HG02642 (cell line): ENCODE measurements around the gene CERCAM.
"Not testable (repeated sequence)": the region's sequence is repeated elsewhere in the genome, so short reads cannot be mapped to it uniquely, and the experiment has no call there.

Experiments
- ATAC-seq: cut with Tn5 transposase; IDR thresholded peaks from one replicate; pipeline ENCODE4 v1.9.1; 2021; ENCODE audit warnings: mild to moderate bottlenecking; ENCODE audit not compliant: unreplicated experiment, poor library complexity

Gene CERCAM

GRCh38 chr9:128392302-128393144, 28.1 kb upstream of the CERCAM start:
- no peak for ATAC-seq

GRCh38 chr9:128393145-128393775, 27.4 kb upstream of the CERCAM start:
- no peak for ATAC-seq

GRCh38 chr9:128393970-128394369, 26.7 kb upstream of the CERCAM start:
- ATAC-seq: no peak

GRCh38 chr9:128394379-128395168, 26.1 kb upstream of the CERCAM start:
- ATAC-seq: no peak

- ATAC-seq: no peak
Measured at GRCh38 chr9:128396970-128397613, 23.6 kb upstream of the CERCAM start.

- no peak for ATAC-seq
Measured at GRCh38 chr9:128397831-128398230, 22.8 kb upstream of the CERCAM start.

- no peak for ATAC-seq
Measured at GRCh38 chr9:128399861-128400260, 20.8 kb upstream of the CERCAM start.

GRCh38 chr9:128404560-128404959, 16.1 kb upstream of the CERCAM start:
- ATAC-seq: no peak

- ATAC-seq: no peak
Measured at GRCh38 chr9:128405077-128405779, 15.4 kb upstream of the CERCAM start.

GRCh38 chr9:128405780-128406171, 14.9 kb upstream of the CERCAM start:
- no peak for ATAC-seq

GRCh38 chr9:128406848-128407391, 13.7 kb upstream of the CERCAM start:
- no peak for ATAC-seq

GRCh38 chr9:128408963-128409431, 11.7 kb upstream of the CERCAM start:
- ATAC-seq: no peak

GRCh38 chr9:128409450-128409849, 11.2 kb upstream of the CERCAM start:
- ATAC-seq: no peak

- no peak for ATAC-seq
Measured at GRCh38 chr9:128409978-128410377, 10.7 kb upstream of the CERCAM start.

GRCh38 chr9:128411364-128412119, 9.1 kb upstream of the CERCAM start:
- no peak for ATAC-seq

GRCh38 chr9:128412120-128412790, 8.4 kb upstream of the CERCAM start:
- ATAC-seq: no peak

- ATAC-seq: not testable (repeated sequence)
Measured at GRCh38 chr9:128413728-128414127, 6.9 kb upstream of the CERCAM start.

- no peak for ATAC-seq
Measured at GRCh38 chr9:128414461-128414860, 6.2 kb upstream of the CERCAM start.
